C4-2B (cell line): ENCODE results near the gene BUD23.

Experiments used
- H3K27ac ChIP-seq: fragments of 450-650 bp; 2 replicates; pipeline ENCODE4 v1.5.1; 2017
- CTCF ChIP-seq: fragments of 450-650 bp; conservative IDR thresholded peaks from 2 replicates; pipeline ENCODE4 v1.5.1; 2017; ENCODE audit warnings: mild to moderate bottlenecking
- ZFX ChIP-seq: fragments of 450-650 bp; IDR thresholded peaks from 2 replicates; pipeline ENCODE4 v1.6.1; 2017

Gene BUD23

DNA sequence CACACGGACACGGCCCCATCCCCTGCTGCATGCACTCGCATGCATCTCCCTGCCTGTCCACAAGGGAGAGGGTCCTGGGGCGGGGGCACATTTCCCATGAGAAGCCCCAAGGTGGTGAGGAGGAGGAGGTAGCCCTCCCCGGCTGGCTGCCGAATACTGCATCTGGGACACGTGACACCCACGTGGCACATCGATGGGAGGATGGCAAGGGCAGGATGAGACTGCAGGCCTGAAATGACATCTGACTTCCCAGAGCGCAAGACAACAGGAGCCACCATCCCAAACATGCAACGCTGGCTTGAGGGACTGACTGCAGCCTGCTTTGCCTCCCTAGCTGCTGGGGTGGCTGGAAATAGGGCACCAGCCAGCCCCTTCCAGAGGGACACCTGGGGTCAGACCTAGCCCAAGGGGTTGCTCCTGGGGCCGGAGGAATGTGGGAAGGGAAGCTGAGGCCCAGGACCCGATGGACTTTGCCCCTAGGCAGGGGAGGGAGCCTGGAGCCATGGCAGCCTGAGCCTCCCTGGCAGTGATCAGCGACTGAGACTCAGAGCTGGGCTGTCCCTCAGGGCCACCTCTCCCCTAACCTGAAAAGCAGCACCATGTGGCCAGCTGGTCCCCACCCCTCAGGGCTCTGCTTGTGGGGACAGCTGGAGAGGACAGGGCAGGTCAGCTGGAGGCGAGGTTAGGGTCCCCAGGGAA is 16.1 kb downstream of the BUD23 start:
- no peak for TF ChIP-seq ZFX
- no peak for TF ChIP-seq CTCF
- no peak overlapping the region for H3K27ac ChIP-seq

DNA sequence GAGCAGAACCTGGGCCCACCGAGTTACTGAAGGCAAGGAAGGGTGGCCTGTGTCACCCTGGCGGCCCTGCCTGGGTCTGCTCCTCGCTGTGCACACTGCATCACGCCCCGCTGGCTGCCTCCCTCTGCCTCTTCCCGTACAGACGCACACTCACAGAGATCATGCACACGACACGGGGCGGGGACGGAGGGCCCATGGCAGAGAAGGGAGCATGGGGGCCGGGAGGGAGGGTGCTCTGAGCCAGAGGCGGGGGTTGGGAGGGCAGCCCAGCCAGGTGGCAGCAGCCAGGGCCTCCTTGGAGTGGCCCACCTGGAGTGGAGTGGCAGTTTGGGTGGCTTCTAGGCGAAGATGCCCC is 16.6 kb downstream of the BUD23 start:
- no peak for TF ChIP-seq CTCF
- TF ChIP-seq ZFX: no peak
- no peak overlapping the region for H3K27ac ChIP-seq

- no peak for TF ChIP-seq CTCF
- TF ChIP-seq ZFX: no peak
- no peak overlapping the region for H3K27ac ChIP-seq
Observed at GRCh38 chr7:73700581-73701134, 17.3 kb downstream of the BUD23 start.

- no peak overlapping the region for H3K27ac ChIP-seq
- TF ChIP-seq CTCF (no peak; the same call in 1 of the 2 replicates), ZFX (no peak)
Observed at GRCh38 chr7:73701357-73701995, 18.1 kb downstream of the BUD23 start.

DNA sequence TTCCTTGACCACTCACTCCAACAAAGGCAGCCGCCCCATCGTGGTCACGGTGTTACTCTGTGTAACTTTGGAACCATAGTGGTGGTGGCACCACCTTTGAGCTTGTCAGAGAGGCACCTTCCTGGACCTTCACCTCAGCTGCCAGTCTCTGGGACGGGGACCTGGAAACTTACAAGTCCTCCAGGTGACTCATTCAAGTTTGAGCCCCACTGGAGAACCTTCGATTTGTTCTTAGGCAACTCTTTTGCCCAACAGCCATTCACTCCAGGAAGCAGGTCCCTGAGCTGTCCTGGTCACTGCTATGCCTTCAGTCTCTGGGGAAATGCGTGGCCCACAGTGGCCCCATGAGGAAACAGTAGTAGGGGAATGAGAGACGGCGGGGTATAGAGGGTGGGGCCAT is 18.8 kb downstream of the BUD23 start:
- H3K27ac ChIP-seq: no peak overlapping the region
- TF ChIP-seq ZFX (no peak), CTCF (no peak)

DNA sequence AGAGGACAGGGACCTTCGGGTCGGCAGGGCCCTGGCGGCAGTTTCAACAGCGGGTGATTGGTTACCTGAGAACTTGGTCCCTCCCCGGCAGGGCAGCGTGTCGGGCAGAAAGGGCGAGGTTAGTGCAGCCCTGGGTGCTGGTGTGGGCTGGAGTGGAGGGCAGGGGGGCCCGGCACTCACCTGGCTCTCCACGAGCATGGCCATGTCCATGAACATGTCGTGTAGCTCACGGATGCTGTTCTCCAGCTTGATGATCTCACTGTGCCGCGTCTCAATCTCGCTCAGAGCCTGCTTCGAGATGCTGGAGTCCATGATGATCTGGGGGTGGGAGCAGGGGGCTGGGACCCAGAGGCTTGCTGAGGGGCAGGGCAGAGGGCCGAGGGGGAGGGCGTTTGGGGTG is 19.3 kb downstream of the BUD23 start:
- TF ChIP-seq ZFX: no peak
- TF ChIP-seq CTCF: no peak
- H3K27ac ChIP-seq: no peak overlapping the region

GRCh38 chr7:73703225-73703624 is 19.8 kb downstream of the BUD23 start:
- no peak overlapping the region for H3K27ac ChIP-seq
- TF ChIP-seq ZFX: no peak
- no peak for TF ChIP-seq CTCF
